NCI-H2081 (cell line): ENCODE data around the gene RTN4RL1.

Experiments
- DNase-seq, 2 experiments: peaks; one replicate each; lab custom pipeline; 2025; lab: John Stamatoyannopoulos, UW

RTN4RL1 gene

GRCh38 chr17:1948517-1948825 is 76.7 kb downstream of the RTN4RL1 start:
- DNase-seq = no peak

- no peak for DNase-seq
Observed at GRCh38 chr17:1947743-1948516, 77.2 kb downstream of the RTN4RL1 start.

- DNase-seq = no peak
Observed at GRCh38 chr17:1947229-1947742, 77.8 kb downstream of the RTN4RL1 start.

- no peak for DNase-seq
Observed at GRCh38 chr17:1946021-1946932, 78.9 kb downstream of the RTN4RL1 start.

GRCh38 chr17:1945621-1946020 is 79.5 kb downstream of the RTN4RL1 start:
- DNase-seq = no peak

- DNase-seq = no peak
Observed at GRCh38 chr17:1943436-1943831, 81.7 kb downstream of the RTN4RL1 start.

GRCh38 chr17:1942666-1943435 is 82.3 kb downstream of the RTN4RL1 start:
- DNase-seq = no peak

- DNase-seq = no peak
Observed at GRCh38 chr17:1942066-1942365, 83.1 kb downstream of the RTN4RL1 start.

GRCh38 chr17:1941272-1942065 is 83.7 kb downstream of the RTN4RL1 start:
- DNase-seq = no peak

- DNase-seq = no peak
Observed at GRCh38 chr17:1940810-1941185, 84.3 kb downstream of the RTN4RL1 start.

GRCh38 chr17:1939981-1940809 is 84.9 kb downstream of the RTN4RL1 start:
- DNase-seq = peak; percentile 18 to 55

- no peak for DNase-seq
Observed at GRCh38 chr17:1937461-1937860, 87.7 kb downstream of the RTN4RL1 start.

- DNase-seq = no peak
Observed at GRCh38 chr17:1936766-1937165, 88.4 kb downstream of the RTN4RL1 start.

GRCh38 chr17:1934901-1935300 is 90.2 kb downstream of the RTN4RL1 start:
- DNase-seq = no peak

GRCh38 chr17:1933875-1934715 is 91.0 kb downstream of the RTN4RL1 start:
- no peak for DNase-seq

- peak; percentile 72 to 78 for DNase-seq
Observed at GRCh38 chr17:1931844-1932579, 93.1 kb downstream of the RTN4RL1 start.

GRCh38 chr17:1930337-1930645 is 94.8 kb downstream of the RTN4RL1 start:
- DNase-seq = no peak

- DNase-seq = no peak
Observed at GRCh38 chr17:1928976-1929375, 96.2 kb downstream of the RTN4RL1 start.

- DNase-seq = no peak
Observed at GRCh38 chr17:1920948-1921351, 104.2 kb downstream of the RTN4RL1 start.
